LNCaP clone FGC (cell line): ENCODE measurements around the gene IER2.

Experiments used
- DNase-seq: peaks from one replicate; pipeline ENCODE4 v3.0.0-alpha.2; 2011; ENCODE audit warnings: low read depth
- H3K4me3 ChIP-seq: 2 replicates; pipeline ENCODE4 v1.5.1; 2011; ENCODE audit warnings: mild to moderate bottlenecking, low read depth, low read length, control low read depth
- CTCF ChIP-seq: IDR thresholded peaks from 2 replicates; pipeline ENCODE4 v1.5.1; 2012; ENCODE audit warnings: mild to moderate bottlenecking; ENCODE audit not compliant: control insufficient read depth, insufficient read depth; ENCODE audit errors: extremely low read depth

IER2 gene

GRCh38 chr19:13127811-13128575, 22.2 kb upstream of the IER2 start:
- no peak overlapping the region for H3K4me3 ChIP-seq
- TF ChIP-seq CTCF: no peak
- no peak for DNase-seq

DNA sequence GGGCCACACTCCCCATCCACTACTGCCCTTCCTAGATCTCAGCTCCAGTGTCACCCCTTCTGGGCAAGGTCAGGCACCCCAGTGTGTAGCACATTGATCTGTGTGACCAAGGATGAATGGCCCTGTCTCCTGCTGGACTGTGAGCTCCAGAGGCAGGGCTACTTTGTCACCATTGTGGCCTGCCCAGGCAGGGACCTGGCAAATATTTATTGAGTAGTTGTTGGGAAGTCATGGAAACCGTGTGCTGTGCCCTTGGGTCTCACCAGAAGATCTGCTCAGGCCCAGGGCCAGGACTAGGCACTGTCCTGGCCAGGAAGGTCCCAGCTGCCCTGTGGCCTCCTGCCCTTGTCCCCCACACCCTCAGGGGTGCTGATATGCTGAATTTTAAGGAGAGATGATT, 21.6 kb upstream of the IER2 start:
- DNase-seq: no peak
- H3K4me3 ChIP-seq: no peak overlapping the region
- no peak for TF ChIP-seq CTCF

GRCh38 chr19:13129384-13129783, 20.8 kb upstream of the IER2 start:
- no peak for DNase-seq
- no peak for TF ChIP-seq CTCF
- H3K4me3 ChIP-seq: no peak overlapping the region

DNA sequence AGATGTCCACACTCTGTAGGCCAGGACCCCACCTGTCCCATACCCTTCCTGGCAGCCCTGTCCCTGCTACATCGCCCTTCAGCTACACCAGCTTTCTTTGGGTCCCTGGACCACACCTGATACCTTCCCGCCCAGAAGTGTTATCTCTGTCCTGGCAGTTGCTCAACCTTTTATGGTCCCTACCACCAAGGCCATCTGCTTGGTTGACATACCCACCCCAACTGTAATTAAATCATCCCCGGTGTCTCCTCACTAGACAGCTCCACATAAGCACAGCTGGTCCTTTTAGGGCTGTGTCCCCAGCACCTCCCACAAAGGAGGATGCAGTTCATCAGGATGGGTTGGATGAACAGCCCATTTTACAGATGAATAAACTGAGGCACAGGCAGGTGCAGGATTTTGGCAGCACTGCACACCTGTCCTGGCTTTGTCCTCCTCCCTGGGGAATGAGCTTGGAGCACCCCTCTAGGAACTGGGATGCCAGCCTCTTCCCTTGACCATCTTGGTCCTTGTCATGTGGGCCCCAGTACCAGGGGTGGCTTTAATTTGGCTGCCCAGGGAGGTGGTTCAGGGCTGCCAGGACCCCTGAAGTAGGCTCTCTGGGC, 19.2 kb upstream of the IER2 start:
- TF ChIP-seq CTCF: no peak
- no peak for DNase-seq
- no peak overlapping the region for H3K4me3 ChIP-seq

- no peak for DNase-seq
- H3K4me3 ChIP-seq: no peak overlapping the region
- TF ChIP-seq CTCF: no peak
Observed at GRCh38 chr19:13132471-13133180, 17.6 kb upstream of the IER2 start.

DNA sequence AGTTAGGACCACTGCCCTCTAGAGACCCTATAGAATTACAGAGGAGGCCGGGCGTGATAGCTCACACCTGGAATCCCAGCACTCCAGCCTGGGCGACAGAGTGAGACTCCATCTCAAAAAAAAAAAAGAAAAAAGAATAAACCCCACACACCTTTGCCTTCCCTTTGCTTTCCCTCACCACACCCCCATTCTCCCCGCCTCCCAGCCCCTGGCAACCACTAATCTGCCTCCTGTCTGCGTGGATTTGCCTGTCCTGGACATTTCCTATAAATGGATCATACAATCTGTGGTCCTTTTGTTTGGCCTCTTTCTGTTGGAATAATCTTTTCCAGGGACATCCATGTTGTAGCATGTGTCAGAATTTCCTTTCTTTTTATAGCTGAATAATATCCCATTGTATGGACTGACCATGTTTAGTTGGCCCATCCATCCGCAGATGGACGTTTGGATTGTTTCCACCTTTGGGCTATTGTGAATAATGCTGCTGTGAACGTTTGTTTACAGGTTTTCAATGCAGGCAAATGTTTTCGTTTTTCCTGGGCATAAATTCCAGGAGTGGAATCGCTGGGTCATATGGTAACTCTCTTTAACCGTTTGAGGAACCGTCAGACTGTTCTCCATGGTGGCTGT, 16.9 kb upstream of the IER2 start:
- no peak overlapping the region for H3K4me3 ChIP-seq
- no peak for TF ChIP-seq CTCF
- DNase-seq: no peak
